D721Med (cell line): ENCODE measurements around the gene COLEC12.

Source experiments
- DNase-seq: peaks from one replicate; pipeline ENCODE4 v3.0.0; 2011; ENCODE audit warnings: low spot score; ENCODE audit not compliant: insufficient read length
- FAIRE-seq: peaks from 2 replicates; lab custom pipeline; 2011; peaks lifted over from hg19 to GRCh38; lab: Jason Lieb, UNC
- CTCF ChIP-seq: IDR thresholded peaks from 2 replicates; pipeline ENCODE4 v1.5.1; 2012; ENCODE audit warnings: mild to moderate bottlenecking, control low read depth; ENCODE audit not compliant: insufficient read depth; ENCODE audit errors: missing control alignments

Gene COLEC12

GRCh38 chr18:415617-416612 lies 84.6 kb downstream of the COLEC12 start:
- TF ChIP-seq CTCF, result no peak
- DNase-seq (no peak), FAIRE-seq (peak; percentile 29)

GRCh38 chr18:415047-415446 lies 85.5 kb downstream of the COLEC12 start:
- TF ChIP-seq CTCF, result no peak
- DNase-seq (no peak), FAIRE-seq (no peak)

- DNase-seq (no peak), FAIRE-seq (peak; percentile 88)
- TF ChIP-seq CTCF, result no peak
These were observed 87.3 kb downstream of the COLEC12 start for GRCh38 chr18:413233-413632.

DNA sequence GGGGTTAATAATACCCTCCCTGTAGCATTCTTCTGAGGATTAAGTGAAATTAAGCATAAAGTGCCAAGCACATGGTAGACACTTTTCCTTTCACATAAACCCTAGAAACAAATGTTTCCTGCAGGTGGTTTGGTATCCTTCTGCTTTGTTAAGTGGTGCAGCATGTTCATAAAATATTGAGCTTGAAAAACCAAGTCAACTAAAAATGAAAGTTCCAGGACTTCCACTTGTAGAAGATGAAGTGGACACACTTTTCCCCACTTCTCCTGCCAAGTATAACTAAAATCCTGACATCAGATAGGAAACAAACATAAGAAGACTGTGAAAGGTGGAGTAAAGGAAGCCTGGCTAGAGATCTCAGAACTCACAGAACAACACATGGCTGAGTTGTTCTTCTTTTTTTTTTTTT lies 90.5 kb downstream of the COLEC12 start:
- DNase-seq (no peak), FAIRE-seq (no peak)
- no peak for TF ChIP-seq CTCF

- no peak for TF ChIP-seq CTCF
- DNase-seq (no peak), FAIRE-seq (no peak)
These were observed 92.1 kb downstream of the COLEC12 start for GRCh38 chr18:408367-408766.

GRCh38 chr18:407626-408224 lies 92.8 kb downstream of the COLEC12 start:
- DNase-seq, result no peak
- FAIRE-seq, result no peak
- no peak for TF ChIP-seq CTCF
